ENCODE results near the gene CHRM5.

Gene CHRM5

DNA sequence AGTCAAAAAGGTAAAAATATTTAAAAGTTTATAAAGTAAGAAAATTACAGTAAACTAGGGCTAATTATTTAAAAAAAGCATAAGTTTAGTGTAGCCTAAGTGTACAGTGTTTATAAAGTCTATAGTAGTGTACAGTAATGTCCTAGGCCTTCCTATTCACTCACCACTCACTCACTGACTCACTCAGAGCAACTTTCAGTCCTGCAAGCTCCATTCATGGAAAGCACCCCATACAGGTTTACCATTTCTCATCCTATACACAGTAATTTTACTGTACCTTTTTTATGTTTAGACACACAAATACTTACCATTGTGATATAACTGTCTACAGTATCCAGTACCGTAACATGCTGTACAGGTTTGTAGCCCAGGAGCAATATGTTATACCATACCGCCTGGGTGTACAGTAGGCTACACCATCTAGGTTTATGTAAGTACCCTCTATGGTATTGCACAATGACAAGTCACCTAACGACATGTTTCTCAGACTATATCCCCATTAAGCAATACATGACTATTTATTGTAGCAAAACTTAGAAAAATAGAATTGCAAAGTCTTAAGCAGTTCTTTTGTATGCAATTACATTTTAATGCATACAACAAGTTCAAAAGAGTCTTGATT lies 51.2 kb downstream of the CHRM5 start:
- no peak overlapping the region for H3K4me3 ChIP-seq (ENCODE audit: low read length, poor library complexity, severe bottlenecking)
- no peaks in the 10 kb centered on the region for H3K36me3 ChIP-seq (ENCODE audit: insufficient read depth, low read length)

DNA sequence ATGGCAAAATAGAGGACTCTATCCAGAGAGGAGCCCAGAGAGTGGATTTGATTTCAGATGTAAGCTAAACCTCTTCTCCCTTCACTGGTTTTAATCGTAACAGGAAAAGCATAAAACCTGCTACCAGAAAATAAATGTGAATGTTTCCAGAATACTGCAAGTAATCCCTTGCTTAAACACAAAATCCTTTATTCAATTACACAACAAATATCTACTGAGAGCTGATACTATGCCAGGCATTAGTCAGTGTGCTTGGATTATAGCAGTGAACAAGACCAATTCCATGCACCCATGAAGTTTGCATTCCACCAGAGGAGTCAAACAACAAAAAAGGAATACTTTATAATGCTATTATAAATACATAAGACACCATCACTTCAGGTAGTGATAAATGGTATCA lies 55.6 kb downstream of the CHRM5 start:
- H2AFZ ChIP-seq (ENCODE audit: low read length): no peak overlapping the region
- H4K20me1 ChIP-seq (ENCODE audit: insufficient read depth, low read length, poor library complexity, severe bottlenecking): no peaks in the 10 kb centered on the region
- H3K4me3 ChIP-seq (ENCODE audit: low read length, poor library complexity, severe bottlenecking): no peak overlapping the region

More for the DNA sequence above, 51.2 kb downstream of the CHRM5 start:
- H3K27me3 ChIP-seq (ENCODE audit: insufficient read depth, low read length, poor library complexity, severe bottlenecking): no peaks in the 10 kb centered on the region
- no peaks in the 10 kb centered on the region for H3F3A ChIP-seq (ENCODE audit: low read depth)
- H3K9ac ChIP-seq (ENCODE audit: low read depth, low read length, poor library complexity, severe bottlenecking): no peak overlapping the region
- H3K4me2 ChIP-seq (ENCODE audit: low read depth, low read length, poor library complexity, severe bottlenecking): no peak overlapping the region
- H4K20me1 ChIP-seq (ENCODE audit: insufficient read depth, low read length, poor library complexity, severe bottlenecking): no peaks in the 10 kb centered on the region
- TF ChIP-seq, protein P1, sequence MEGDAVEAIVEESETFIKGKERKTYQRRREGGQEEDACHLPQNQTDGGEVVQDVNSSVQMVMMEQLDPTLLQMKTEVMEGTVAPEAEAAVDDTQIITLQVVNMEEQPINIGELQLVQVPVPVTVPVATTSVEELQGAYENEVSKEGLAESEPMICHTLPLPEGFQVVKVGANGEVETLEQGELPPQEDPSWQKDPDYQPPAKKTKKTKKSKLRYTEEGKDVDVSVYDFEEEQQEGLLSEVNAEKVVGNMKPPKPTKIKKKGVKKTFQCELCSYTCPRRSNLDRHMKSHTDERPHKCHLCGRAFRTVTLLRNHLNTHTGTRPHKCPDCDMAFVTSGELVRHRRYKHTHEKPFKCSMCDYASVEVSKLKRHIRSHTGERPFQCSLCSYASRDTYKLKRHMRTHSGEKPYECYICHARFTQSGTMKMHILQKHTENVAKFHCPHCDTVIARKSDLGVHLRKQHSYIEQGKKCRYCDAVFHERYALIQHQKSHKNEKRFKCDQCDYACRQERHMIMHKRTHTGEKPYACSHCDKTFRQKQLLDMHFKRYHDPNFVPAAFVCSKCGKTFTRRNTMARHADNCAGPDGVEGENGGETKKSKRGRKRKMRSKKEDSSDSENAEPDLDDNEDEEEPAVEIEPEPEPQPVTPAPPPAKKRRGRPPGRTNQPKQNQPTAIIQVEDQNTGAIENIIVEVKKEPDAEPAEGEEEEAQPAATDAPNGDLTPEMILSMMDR (conservative IDR thresholded peaks at IDR 0.05; ENCODE audit: low read length): no peak
- no peak for TF ChIP-seq EZH2phosphoT487 (IDR thresholded peaks at IDR 0.05; ENCODE audit: borderline replicate concordance)
- no peak overlapping the region for H2AFZ ChIP-seq (ENCODE audit: low read length)
- no peaks in the 10 kb centered on the region for H3K79me2 ChIP-seq (ENCODE audit: insufficient read depth, low read length)
- H3K9me3 ChIP-seq (ENCODE audit: insufficient read depth, low read depth, low read length): no peaks in the 10 kb centered on the region
- peaks cover 3% of the 10 kb centered on the region for H3K4me1 ChIP-seq (ENCODE audit: insufficient read depth, low read length, poor library complexity, severe bottlenecking)
- H3K9me2 ChIP-seq (replicated peaks; ENCODE audit: low read depth, low read length): no peaks in the 10 kb centered on the region

DNA sequence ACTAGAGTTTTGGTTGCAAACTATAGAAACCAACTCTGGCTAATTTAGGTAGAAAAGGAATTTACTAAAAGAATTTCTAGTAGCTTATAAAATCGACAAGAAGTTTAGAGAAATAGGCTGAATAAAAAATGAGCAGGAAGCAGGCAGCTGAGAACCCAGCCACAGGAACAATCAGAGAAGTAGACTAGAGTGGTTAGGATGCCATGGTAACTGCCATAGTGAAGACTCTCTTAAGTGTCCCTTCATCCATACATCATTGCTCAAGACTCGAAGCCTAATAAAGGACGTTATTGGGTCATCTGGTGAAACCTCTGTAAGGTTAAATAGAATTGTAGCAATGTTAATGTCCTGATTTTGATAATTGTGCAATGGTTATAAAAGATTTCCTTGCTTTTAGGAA lies 57.0 kb downstream of the CHRM5 start:
- Histone ChIP-seq H3K9ac (ENCODE audit: low read depth, low read length, poor library complexity, severe bottlenecking) (no peak overlapping the region), H3K4me2 (ENCODE audit: low read depth, low read length, poor library complexity, severe bottlenecking) (no peak overlapping the region), H4K20me1 (ENCODE audit: insufficient read depth, low read length, poor library complexity, severe bottlenecking) (no peaks in the 10 kb centered on the region), H3K9me3 (ENCODE audit: insufficient read depth, low read depth, low read length) (peaks cover 4% of the 10 kb centered on the region; the same call in 1 of the 2 replicates), H3K36me3 (ENCODE audit: insufficient read depth, low read length) (no peaks in the 10 kb centered on the region), H3K27me3 (ENCODE audit: insufficient read depth, low read length, poor library complexity, severe bottlenecking) (no peaks in the 10 kb centered on the region), H3K9me2 (replicated peaks; ENCODE audit: low read depth, low read length) (no peaks in the 10 kb centered on the region), H3F3A (ENCODE audit: low read depth) (no peaks in the 10 kb centered on the region), H3K79me2 (ENCODE audit: insufficient read depth, low read length) (0 out of 2 replicates have a peak, but pooled peaks cover 3% of the 10 kb centered on the region), H3K4me3 (ENCODE audit: low read length, poor library complexity, severe bottlenecking) (no peak overlapping the region), H2AFZ (ENCODE audit: low read length) (no peak overlapping the region), H3K4me1 (ENCODE audit: insufficient read depth, low read length, poor library complexity, severe bottlenecking) (peaks cover 4% of the 10 kb centered on the region)
- no peak for TF ChIP-seq EZH2phosphoT487 (IDR thresholded peaks at IDR 0.05; ENCODE audit: borderline replicate concordance)
- TF ChIP-seq, protein P1 (conservative IDR thresholded peaks at IDR 0.05; ENCODE audit: low read length): no peak

More for the DNA sequence above, 55.6 kb downstream of the CHRM5 start:
- TF ChIP-seq EZH2phosphoT487 (IDR thresholded peaks at IDR 0.05; ENCODE audit: borderline replicate concordance): no peak
- TF ChIP-seq, protein P1 (conservative IDR thresholded peaks at IDR 0.05; ENCODE audit: low read length): no peak
- no peak overlapping the region for H3K4me2 ChIP-seq (ENCODE audit: low read depth, low read length, poor library complexity, severe bottlenecking)
- no peak overlapping the region for H3K9ac ChIP-seq (ENCODE audit: low read depth, low read length, poor library complexity, severe bottlenecking)
- H3K4me1 ChIP-seq (ENCODE audit: insufficient read depth, low read length, poor library complexity, severe bottlenecking): peaks cover 4% of the 10 kb centered on the region
- peaks cover 4% of the 10 kb centered on the region; the same call in 1 of the 2 replicates for H3K9me3 ChIP-seq (ENCODE audit: insufficient read depth, low read depth, low read length)
- no peaks in the 10 kb centered on the region for H3K79me2 ChIP-seq (ENCODE audit: insufficient read depth, low read length)
- no peaks in the 10 kb centered on the region for H3F3A ChIP-seq (ENCODE audit: low read depth)
- H3K36me3 ChIP-seq (ENCODE audit: insufficient read depth, low read length): no peaks in the 10 kb centered on the region
- no peaks in the 10 kb centered on the region for H3K9me2 ChIP-seq (replicated peaks; ENCODE audit: low read depth, low read length)
- H3K27me3 ChIP-seq (ENCODE audit: insufficient read depth, low read length, poor library complexity, severe bottlenecking): no peaks in the 10 kb centered on the region
